ENCODE data around the gene C4orf33.

Gene C4orf33

GRCh38 chr4:129129143-129129542, 33.2 kb downstream of the C4orf33 start:
- DNase-seq (ENCODE audit: low read depth in 3 of 3): no peak

GRCh38 chr4:129131343-129131742, 35.4 kb downstream of the C4orf33 start:
- DNase-seq (ENCODE audit: low read depth in 3 of 3): no peak

- DNase-seq (ENCODE audit: low read depth in 3 of 3): no peak
Observed at GRCh38 chr4:129136433-129136832, 40.5 kb downstream of the C4orf33 start.

- DNase-seq (ENCODE audit: low read depth in 3 of 3): no peak
Observed at GRCh38 chr4:129138810-129139496, 43.0 kb downstream of the C4orf33 start.

- DNase-seq (ENCODE audit: low read depth in 3 of 3): no peak
Observed at GRCh38 chr4:129140521-129140920, 44.6 kb downstream of the C4orf33 start.

- no peak for DNase-seq (ENCODE audit: low read depth in 3 of 3)
Observed at GRCh38 chr4:129143359-129143758, 47.4 kb downstream of the C4orf33 start.

- no peak for DNase-seq (ENCODE audit: low read depth in 3 of 3)
Observed at GRCh38 chr4:129144755-129145206, 48.8 kb downstream of the C4orf33 start.

- DNase-seq (ENCODE audit: low read depth in 3 of 3): no peak
Observed at GRCh38 chr4:129145222-129145730, 49.3 kb downstream of the C4orf33 start.

GRCh38 chr4:129146639-129147038, 50.7 kb downstream of the C4orf33 start:
- no peak for DNase-seq (ENCODE audit: low read depth in 3 of 3)

- DNase-seq (ENCODE audit: low read depth in 3 of 3): no peak
Observed at GRCh38 chr4:129148892-129149291, 52.9 kb downstream of the C4orf33 start.

- no peak for DNase-seq (ENCODE audit: low read depth in 3 of 3)
Observed at GRCh38 chr4:129149906-129150305, 54.0 kb downstream of the C4orf33 start.

- DNase-seq (ENCODE audit: low read depth in 3 of 3): no peak
Observed at GRCh38 chr4:129152350-129152749, 56.4 kb downstream of the C4orf33 start.

- DNase-seq (ENCODE audit: low read depth in 3 of 3): no peak
Observed at GRCh38 chr4:129153700-129154099, 57.7 kb downstream of the C4orf33 start.

GRCh38 chr4:129162450-129162849, 66.5 kb downstream of the C4orf33 start:
- DNase-seq (ENCODE audit: low read depth in 3 of 3): no peak

GRCh38 chr4:129163427-129163826, 67.5 kb downstream of the C4orf33 start:
- DNase-seq (ENCODE audit: low read depth in 3 of 3): no peak

GRCh38 chr4:129164243-129164642, 68.3 kb downstream of the C4orf33 start:
- no peak for DNase-seq (ENCODE audit: low read depth in 3 of 3)
